Small intestine (tissue), 7 donors: ENCODE results near the gene AHNAK. TPM values are rescaled to one million over a fixed set of nuclear protein-coding genes. Genes with fewer than 3 reads are reported as not detected.

Source experiments
- DNase-seq, 2 donors: peaks; one replicate each; pipeline versions ENCODE4 v3.0.0 to v3.0.0-alpha.2; 2013
- FAIRE-seq: peaks from 2 replicates; lab custom pipeline; 2012; peaks lifted over from hg19 to GRCh38; lab: Jason Lieb, UNC
- H3K27ac ChIP-seq, 3 donors: one replicate each; pipeline ENCODE4 v1.5.1; 2013; ENCODE audit warnings: low read length in 2 of 3, mild to moderate bottlenecking in 2 of 3, control low read depth in 1 of 3, inconsistent platforms in 1 of 3, low read depth in 1 of 3, moderate library complexity in 1 of 3
- H3K27me3 ChIP-seq, 3 donors: one replicate each; pipeline ENCODE4 v1.6.1; 2013; ENCODE audit warnings: low read length in 3 of 3, inconsistent platforms in 1 of 3; ENCODE audit not compliant: control insufficient read depth in 3 of 3, insufficient read depth in 3 of 3
- H3K36me3 ChIP-seq, 3 donors: one replicate each; pipeline ENCODE4 v1.6.1; 2013; ENCODE audit warnings: low read length in 3 of 3, inconsistent platforms in 1 of 3, low read depth in 1 of 3, mild to moderate bottlenecking in 1 of 3, moderate library complexity in 1 of 3; ENCODE audit not compliant: control insufficient read depth in 3 of 3, insufficient read depth in 2 of 3
- H3K4me1 ChIP-seq, 3 donors: one replicate each; pipeline ENCODE4 v1.6.1; 2013; ENCODE audit warnings: low read length in 2 of 3, inconsistent platforms in 1 of 3, low read depth in 1 of 3, mild to moderate bottlenecking in 1 of 3, moderate library complexity in 1 of 3; ENCODE audit not compliant: control insufficient read depth in 3 of 3, insufficient read depth in 2 of 3
- H3K4me3 ChIP-seq, 3 donors: one replicate each; pipeline ENCODE4 v1.5.1; 2013; ENCODE audit warnings: low read length in 3 of 3, control low read depth in 1 of 3, inconsistent platforms in 1 of 3, low read depth in 1 of 3, mild to moderate bottlenecking in 1 of 3, moderate library complexity in 1 of 3
- H3K9me3 ChIP-seq, 2 donors: one replicate each; pipeline ENCODE4 v1.6.1; 2013; ENCODE audit warnings: low read depth in 1 of 2, low read length in 1 of 2; ENCODE audit not compliant: control insufficient read depth in 2 of 2, insufficient read depth in 1 of 2
- WGBS, 3 donors: extraction: QIAGEN DNeasy Blood & Tissue Kit; methylation state at CpG; one replicate each; pipeline ENCODE4 v1.1.7; 2013; 5-methylcytosine and 5-hydroxymethylcytosine counted together
- polyA plus RNA-seq, 4 donors: library from polyadenylated mRNA; stranded (reverse) in 3 of 4; unstranded in 1 of 4; fragments of 200-250 nt in 3 of 4; fragments of 120-200 nt in 1 of 4; gene quantifications; one replicate each; pipeline versions ENCODE4 v1.2.1 to v1.2.3, GENCODE V29; 2013
- donor health status: healthy with polysubstance abuse.
- donor health status: control.
- donor health status: control.
- donor health status: Bipolar disorder and iron deficiency.
- donor health status: healthy.

The AHNAK gene
- polyA plus RNA-seq, 4 donors = 72.1 to 110 (median 86.8) TPM

GRCh38 chr11:62420882-62421281 lies 125.7 kb downstream of the AHNAK start:
- H3K36me3 ChIP-seq = no peaks in the 10 kb centered on the region
- DNase-seq = no peak
- H3K4me3 ChIP-seq = no peak overlapping the region
- H3K9me3 ChIP-seq = no peaks in the 10 kb centered on the region
- whole genome bisulfite sequencing, 3 donors = 94 to 99% (median 95%) methylated on average over 3 of the region's 3 CpGs
- H3K27me3 ChIP-seq = no peaks in the 10 kb centered on the region
- H3K4me1 ChIP-seq = peaks cover 0 to 22% (median 3%) of the 10 kb centered on the region in 3 donors
- FAIRE-seq = no peak
- H3K27ac ChIP-seq = no peak overlapping the region

- Histone ChIP-seq H3K4me1 (peaks cover 0 to 19% (median 3%) of the 10 kb centered on the region in 3 donors), H3K4me3 (no peak overlapping the region), H3K27ac (peak overlapping the region in 1 of 3 donors; percentile 52), H3K9me3 (no peaks in the 10 kb centered on the region), H3K27me3 (no peaks in the 10 kb centered on the region), H3K36me3 (no peaks in the 10 kb centered on the region)
- WGBS, 3 donors = 54 to 60% (median 56%) methylated on average over 1 of the region's 1 CpG
- DNase-seq (no peak), FAIRE-seq (no peak)
These were observed 126.7 kb downstream of the AHNAK start for GRCh38 chr11:62419943-62420342.

- Histone ChIP-seq H3K27ac (peak overlapping the region in 2 of 3 donors; percentile 24 to 52), H3K4me1 (peaks cover 0 to 19% (median 3%) of the 10 kb centered on the region in 3 donors), H3K36me3 (no peaks in the 10 kb centered on the region), H3K27me3 (no peaks in the 10 kb centered on the region), H3K4me3 (no peak overlapping the region), H3K9me3 (no peaks in the 10 kb centered on the region)
- no peak for DNase-seq
- 46 to 73% (median 61%) methylated on average over 5 of the region's 5 CpGs for WGBS, 3 donors
- FAIRE-seq = no peak
These were observed 127.2 kb downstream of the AHNAK start for GRCh38 chr11:62419314-62419929.

DNA sequence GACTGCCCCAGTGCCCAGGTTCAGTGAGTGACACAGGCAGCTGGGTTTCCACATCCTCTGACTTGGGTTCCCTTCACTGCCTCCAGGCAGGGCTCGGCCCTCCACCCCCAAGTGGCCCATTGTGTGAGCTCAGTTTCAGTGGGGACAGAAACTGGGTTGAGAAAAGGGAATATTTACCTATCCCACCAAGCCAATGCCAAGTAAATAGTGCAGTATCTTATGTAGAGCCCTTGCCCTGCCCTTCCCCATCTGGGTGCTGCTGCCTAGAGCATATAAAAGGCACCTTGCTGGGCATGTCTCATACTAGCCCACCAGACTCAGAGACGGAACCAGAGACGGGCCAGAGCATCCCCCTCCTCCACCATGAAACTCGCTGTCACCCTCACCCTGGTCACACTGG lies 127.9 kb downstream of the AHNAK start, which contains the start of gene SCGB1A1:
Gene SCGB1A1, plus strand, starts transcription at position 301 of the 400 bp plus-strand sequence. Its CDS starts 63 bp downstream, at position 364.
- DNase-seq = no peak
- 65 to 90% (median 79%) methylated on average over 4 of the region's 4 CpGs for WGBS, 3 donors
- Histone ChIP-seq H3K36me3 (no peaks in the 10 kb centered on the region), H3K9me3 (no peaks in the 10 kb centered on the region), H3K27ac (peak within 1 kb of the TSS in 2 of 3 donors; percentile 24 to 52), H3K4me3 (no peak within 1 kb of the TSS), H3K4me1 (peaks cover 0 to 18% (median 3%) of the 10 kb centered on the region in 3 donors), H3K27me3 (no peaks in the 10 kb centered on the region)
- no peak for FAIRE-seq

- WGBS, 3 donors = 80 to 93% (median 88%) methylated on average over 5 of the region's 5 CpGs
- H3K27ac ChIP-seq = no peak overlapping the region
- FAIRE-seq = no peak
These were observed 128.5 kb downstream of the AHNAK start for GRCh38 chr11:62418136-62418535.

DNA sequence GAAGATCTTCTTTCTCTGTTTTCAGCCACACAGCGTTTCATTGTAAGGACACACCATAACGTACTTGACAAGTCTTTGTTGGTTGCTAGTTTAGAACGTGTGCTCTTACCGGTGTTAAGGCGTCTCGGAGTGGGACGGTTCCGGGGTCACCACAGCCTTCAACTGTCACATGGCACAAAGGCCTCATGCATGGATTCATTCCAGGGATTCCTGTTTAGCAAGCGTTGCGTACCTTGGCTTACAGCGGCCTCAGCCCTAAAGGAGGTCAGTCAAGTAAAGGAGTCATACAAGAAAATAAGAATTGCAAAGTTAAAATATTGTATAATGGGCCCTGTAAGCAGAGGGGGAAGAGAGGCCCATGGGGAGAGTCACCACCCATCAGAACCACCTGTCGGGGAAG lies 130.0 kb downstream of the AHNAK start:
- FAIRE-seq (no peak), DNase-seq (no peak)
- peaks cover 0 to 3% (median 0%) of the 10 kb centered on the region in 3 donors for H3K4me1 ChIP-seq
- no peak overlapping the region for H3K4me3 ChIP-seq
- no peak overlapping the region for H3K27ac ChIP-seq
- H3K36me3 ChIP-seq = no peaks in the 10 kb centered on the region
- H3K27me3 ChIP-seq = no peaks in the 10 kb centered on the region
- WGBS, 3 donors = 88 to 94% (median 91%) methylated on average over 12 of the region's 12 CpGs
- no peaks in the 10 kb centered on the region for H3K9me3 ChIP-seq

More at GRCh38 chr11:62418136-62418535, 128.5 kb downstream of the AHNAK start:
- Histone ChIP-seq H3K4me1 (peaks cover 0 to 12% (median 3%) of the 10 kb centered on the region in 3 donors), H3K27me3 (no peaks in the 10 kb centered on the region), H3K36me3 (no peaks in the 10 kb centered on the region), H3K4me3 (no peak overlapping the region), H3K9me3 (no peaks in the 10 kb centered on the region)
- no peak for DNase-seq

DNA sequence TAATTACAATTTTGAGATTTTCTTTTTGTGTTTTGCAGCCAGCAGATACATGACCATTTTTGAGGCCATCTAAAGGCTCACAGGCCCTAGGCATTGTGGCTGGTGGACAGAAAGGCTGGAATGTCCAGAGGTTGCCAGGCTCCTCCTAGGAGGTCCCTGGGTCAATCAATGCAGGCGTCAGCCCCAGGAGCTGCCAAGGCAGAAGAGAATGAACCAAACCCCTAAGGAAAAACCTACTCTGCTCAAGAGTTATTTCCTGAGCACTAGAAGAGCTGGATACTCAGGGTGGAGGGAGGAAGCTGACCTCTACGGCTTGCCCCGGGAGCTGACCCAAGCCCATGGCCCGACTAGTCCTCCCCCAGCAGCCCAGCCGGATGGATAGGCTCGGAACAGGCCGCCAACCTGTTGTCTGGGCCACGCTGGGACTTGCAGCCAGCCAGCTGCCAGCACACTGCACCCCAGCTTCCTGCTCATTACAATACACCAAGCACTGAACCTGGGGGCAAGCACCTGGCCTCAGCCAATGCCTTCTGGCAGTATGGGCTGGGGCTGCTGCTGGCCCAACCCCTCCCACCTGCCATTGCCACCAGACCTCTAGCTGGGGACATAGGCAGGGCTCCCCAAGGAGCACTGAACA lies 133.4 kb downstream of the AHNAK start:
- WGBS, 3 donors = 71 to 87% (median 77%) methylated on average over 8 of the region's 8 CpGs
- Histone ChIP-seq H3K27ac (no peak overlapping the region), H3K36me3 (no peaks in the 10 kb centered on the region), H3K4me3 (no peak overlapping the region), H3K9me3 (no peaks in the 10 kb centered on the region), H3K4me1 (no peaks in the 10 kb centered on the region), H3K27me3 (no peaks in the 10 kb centered on the region)
- FAIRE-seq = no peak
- no peak for DNase-seq

DNA sequence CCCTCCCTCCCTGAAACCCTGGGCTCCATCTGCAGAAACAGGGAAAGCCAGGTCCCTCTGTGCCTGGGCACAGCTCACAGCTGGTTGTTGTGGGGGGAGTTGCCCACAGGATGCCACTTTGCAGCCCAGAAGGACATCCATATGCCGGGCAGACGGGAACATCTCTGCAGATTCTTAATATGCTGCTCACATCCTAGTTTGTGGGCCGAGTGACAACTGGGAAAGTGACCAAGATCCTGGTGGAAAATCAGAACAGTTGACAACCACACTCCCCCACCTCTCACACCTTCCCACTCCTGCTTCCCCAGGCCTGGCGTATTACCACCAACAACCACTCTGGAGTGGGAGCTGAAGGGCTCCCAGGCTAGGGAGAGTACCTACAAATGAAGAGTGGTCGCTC lies 135.1 kb downstream of the AHNAK start:
- no peaks in the 10 kb centered on the region for H3K36me3 ChIP-seq
- H3K27me3 ChIP-seq = no peaks in the 10 kb centered on the region
- FAIRE-seq = no peak
- DNase-seq = no peak
- H3K4me1 ChIP-seq = no peaks in the 10 kb centered on the region
- H3K27ac ChIP-seq = no peak overlapping the region
- H3K9me3 ChIP-seq = no peaks in the 10 kb centered on the region
- no peak overlapping the region for H3K4me3 ChIP-seq
- WGBS, 3 donors = 89 to 92% (median 90%) methylated on average over 5 of the region's 5 CpGs
